Adrenal gland (tissue), 12 donors: ENCODE results near the gene RABGAP1L. TPM values are rescaled to one million over a fixed set of nuclear protein-coding genes. Genes with fewer than 3 reads are reported as not detected.

Experiments used
- DNase-seq, 7 donors: peaks; one replicate each; pipeline ENCODE4 v3.0.0-alpha.2; 2019 to 2020
- H3K27ac ChIP-seq, 5 donors: fragments of 200-600 bp; sonication (generic) in 4 of 5; 1 replicate in 3 of 5; 2 replicates in 2 of 5; pipeline versions ENCODE4 v1.5.1 to v1.8.0; 2016 to 2020; ENCODE audit warnings: mild to moderate bottlenecking in 1 of 5
- H3K27me3 ChIP-seq: fragments of 200-600 bp; 2 replicates; pipeline ENCODE4 v1.8.0; 2021
- H3K36me3 ChIP-seq, 2 donors: fragments of 200-600 bp; replicated peaks in 1 of 2; 1 replicate in 1 of 2; 2 replicates in 1 of 2; pipeline versions ENCODE4 v1.5.1 to v1.8.0; 2018 to 2022
- H3K4me1 ChIP-seq, 2 donors: fragments of 200-600 bp; replicated peaks in 1 of 2; 1 replicate in 1 of 2; 2 replicates in 1 of 2; pipeline versions ENCODE4 v1.5.1 to v1.8.0; 2018 to 2021
- H3K4me3 ChIP-seq, 4 donors: fragments of 200-600 bp; sonication (generic) in 3 of 4; one replicate each; pipeline ENCODE4 v1.5.1; 2016 to 2018
- H3K9me3 ChIP-seq, 3 donors: fragments of 200-600 bp; sonication (generic) in 1 of 3; replicated peaks in 1 of 3; 1 replicate in 2 of 3; 2 replicates in 1 of 3; pipeline versions ENCODE4 v1.5.1 to v1.8.0; 2016 to 2021
- POLR2A ChIP-seq, 2 donors: fragments of 450-650 bp; IDR thresholded peaks; one replicate each; pipeline ENCODE4 v1.6.1; 2017; ENCODE audit warnings: antibody characterized with exemption in 2 of 2, mild to moderate bottlenecking in 2 of 2, moderate library complexity in 1 of 2
- WGBS, 4 donors: extraction: QIAGEN DNeasy Blood & Tissue Kit in 2 of 4; methylation state at CpG; one replicate each; pipeline versions ENCODE4 v1.1.5 to v1.1.7; 2013 to 2017; 5-methylcytosine and 5-hydroxymethylcytosine counted together
- intact Hi-C, 2 donors: fragments of 100-400 bp; cut with DNase I; formaldehyde crosslinking; loops; one replicate each; pipeline versions ENCODE4 v1.14.1 to v1.15.0; 2022 to 2023
- polyA plus RNA-seq, 3 donors: library from polyadenylated mRNA; stranded (reverse); fragments of 200-250 nt in 2 of 3; fragments of 350-450 nt in 1 of 3; fragmentation: Illumina TruSeq in 1 of 3; extraction: RNeasy Lipid Tissue Mini Kit (QIAGEN cat#74804) in 1 of 3; gene quantifications; one replicate each; pipeline ENCODE4 v1.2.3, GENCODE V29; 2013 to 2014
- total RNA-seq, 9 donors: library from RNA; depleted of rRNA in 4 of 9; stranded (reverse); fragments of >200 nt in 4 of 9; fragments of 120-200 nt in 1 of 9; fragmentation: NEBNext Ultra II Directional in 1 of 9; extraction: Animal tissue kit (Norgen Biotek cat#: 25700) in 1 of 9; gene quantifications; one replicate each; pipeline versions ENCODE4 v1.1.0 to v1.2.4, GENCODE V29; 2013 to 2023
- TF ChIP-seq, protein P1 (sequence below), 6 experiments: fragments of 450-650 bp in 4 of 6; fragments of 200-600 bp in 2 of 6; sonication (generic) in 1 of 6; IDR thresholded peaks; 1 replicate in 5 of 6; 2 replicates in 1 of 6; pipeline versions ENCODE4 v1.5.1 to v1.8.0; 2016 to 2021; ENCODE audit warnings: antibody characterized with exemption in 6 of 6, mild to moderate bottlenecking in 2 of 6, moderate library complexity in 1 of 6
- donor health status: healthy with polysubstance abuse.
- donor health status: Bipolar disorder and iron deficiency.
- donor health status: DM: yes; HTN: yes; CAD: no.
- donor health status: DM: no; HTN: no; CAD: no.
- donor health status: DM: no; HTN: no; CAD: no.
- donor health status: DM: yes; HTN: yes; CAD: no.

Gene RABGAP1L
- total and polyA plus RNA-seq, 12 donors: 10.4 to 29.9 (median 19.7) TPM

DNA sequence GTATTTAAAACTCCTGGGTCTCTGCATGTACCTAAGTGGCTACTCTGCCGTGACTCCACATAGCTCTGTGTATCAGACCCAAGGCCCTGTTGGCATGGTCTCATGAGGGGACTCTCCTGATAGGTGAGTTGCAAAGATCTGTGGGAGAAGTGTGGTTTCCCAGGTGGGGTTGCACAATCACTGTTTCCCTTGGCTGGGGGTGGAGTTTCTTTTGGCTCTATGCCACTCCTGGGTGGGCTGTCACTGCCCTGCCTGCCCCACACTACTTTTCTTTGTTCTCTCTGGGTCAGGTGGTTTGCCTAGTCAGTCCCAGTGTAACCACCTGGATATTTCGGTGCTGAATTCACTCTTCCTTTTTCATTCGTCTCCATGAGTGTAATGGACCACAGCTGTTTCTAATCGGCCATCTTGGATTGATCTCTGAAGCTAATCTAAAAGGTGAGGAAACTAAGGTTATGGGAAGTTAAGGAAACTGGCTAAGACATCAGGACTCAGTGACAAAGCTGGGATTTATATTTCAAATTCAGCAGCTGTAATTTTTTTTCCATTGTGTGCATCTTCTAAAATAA, 743.3 kb downstream of the RABGAP1L start:
- DNase-seq: no peak
- intact Hi-C loops: no loop called here
- H3K36me3 ChIP-seq: no peaks in the 10 kb centered on the region
- TF ChIP-seq, protein P1, sequence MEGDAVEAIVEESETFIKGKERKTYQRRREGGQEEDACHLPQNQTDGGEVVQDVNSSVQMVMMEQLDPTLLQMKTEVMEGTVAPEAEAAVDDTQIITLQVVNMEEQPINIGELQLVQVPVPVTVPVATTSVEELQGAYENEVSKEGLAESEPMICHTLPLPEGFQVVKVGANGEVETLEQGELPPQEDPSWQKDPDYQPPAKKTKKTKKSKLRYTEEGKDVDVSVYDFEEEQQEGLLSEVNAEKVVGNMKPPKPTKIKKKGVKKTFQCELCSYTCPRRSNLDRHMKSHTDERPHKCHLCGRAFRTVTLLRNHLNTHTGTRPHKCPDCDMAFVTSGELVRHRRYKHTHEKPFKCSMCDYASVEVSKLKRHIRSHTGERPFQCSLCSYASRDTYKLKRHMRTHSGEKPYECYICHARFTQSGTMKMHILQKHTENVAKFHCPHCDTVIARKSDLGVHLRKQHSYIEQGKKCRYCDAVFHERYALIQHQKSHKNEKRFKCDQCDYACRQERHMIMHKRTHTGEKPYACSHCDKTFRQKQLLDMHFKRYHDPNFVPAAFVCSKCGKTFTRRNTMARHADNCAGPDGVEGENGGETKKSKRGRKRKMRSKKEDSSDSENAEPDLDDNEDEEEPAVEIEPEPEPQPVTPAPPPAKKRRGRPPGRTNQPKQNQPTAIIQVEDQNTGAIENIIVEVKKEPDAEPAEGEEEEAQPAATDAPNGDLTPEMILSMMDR (IDR thresholded peaks at IDR 0.05): no peak
- no peak for TF ChIP-seq POLR2A (IDR thresholded peaks at IDR 0.05)
- H3K9me3 ChIP-seq: no peaks in the 10 kb centered on the region
- no peak overlapping the region for H3K4me3 ChIP-seq
- H3K27me3 ChIP-seq: no peaks in the 10 kb centered on the region
- WGBS, 4 donors: 85 to 89% (median 86%) methylated on average over 4 of the region's 4 CpGs
- no peak overlapping the region for H3K27ac ChIP-seq
- no peaks in the 10 kb centered on the region for H3K4me1 ChIP-seq

DNA sequence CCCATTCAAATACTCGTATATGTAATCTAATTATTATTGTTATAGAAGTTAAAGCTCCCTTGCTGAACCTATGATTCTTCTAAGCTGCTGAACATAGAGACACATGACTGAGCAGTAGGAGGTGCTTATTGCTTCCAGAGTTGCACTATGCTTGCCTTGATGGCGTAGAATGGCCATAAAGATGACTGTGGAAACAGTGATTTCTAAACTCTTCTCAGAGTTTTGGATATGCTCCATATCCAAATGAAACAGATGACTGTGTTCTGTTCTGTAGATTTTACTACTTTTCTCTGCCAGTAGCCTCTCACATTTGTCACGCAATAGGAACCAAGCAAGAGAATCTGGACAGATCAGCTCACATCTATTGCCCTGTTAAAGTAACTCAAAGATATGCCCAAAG, 752.3 kb downstream of the RABGAP1L start:
- Histone ChIP-seq H3K36me3 (no peaks in the 10 kb centered on the region), H3K4me3 (no peak overlapping the region), H3K9me3 (no peaks in the 10 kb centered on the region), H3K4me1 (no peaks in the 10 kb centered on the region), H3K27me3 (no peaks in the 10 kb centered on the region), H3K27ac (no peak overlapping the region)
- intact Hi-C loops: no loop called here
- DNase-seq: no peak
- TF ChIP-seq, protein P1 (IDR thresholded peaks at IDR 0.05): no peak
- TF ChIP-seq POLR2A (IDR thresholded peaks at IDR 0.05): no peak
- 88 to 95% (median 91%) methylated on average over 3 of the region's 3 CpGs for WGBS, 4 donors

DNA sequence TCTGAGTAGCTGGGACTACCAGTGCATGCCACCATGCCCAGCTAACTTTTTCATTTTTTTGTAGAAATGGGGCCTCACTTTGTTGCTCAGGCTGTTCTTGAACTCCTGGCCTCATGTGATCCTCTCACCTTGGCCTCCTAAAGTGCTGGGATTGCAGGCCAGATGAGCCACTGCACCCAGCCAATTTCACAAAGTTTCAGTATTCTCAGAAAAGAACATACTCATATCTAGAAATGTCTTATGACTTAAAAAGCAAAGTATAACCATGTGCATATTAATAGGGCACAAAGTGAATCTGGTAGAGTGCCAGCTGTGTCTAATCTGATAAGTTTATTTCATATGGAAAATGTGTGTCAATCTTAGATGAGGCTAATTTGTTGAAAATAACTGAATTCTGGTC, 752.9 kb downstream of the RABGAP1L start:
- Histone ChIP-seq H3K4me3 (no peak overlapping the region), H3K4me1 (no peaks in the 10 kb centered on the region), H3K36me3 (no peaks in the 10 kb centered on the region), H3K27me3 (no peaks in the 10 kb centered on the region), H3K9me3 (no peaks in the 10 kb centered on the region), H3K27ac (no peak overlapping the region)
- DNase-seq: no peak
- TF ChIP-seq, protein P1 (IDR thresholded peaks at IDR 0.05): no peak
- TF ChIP-seq POLR2A (IDR thresholded peaks at IDR 0.05): no peak
- intact Hi-C loops: no loop called here

DNA sequence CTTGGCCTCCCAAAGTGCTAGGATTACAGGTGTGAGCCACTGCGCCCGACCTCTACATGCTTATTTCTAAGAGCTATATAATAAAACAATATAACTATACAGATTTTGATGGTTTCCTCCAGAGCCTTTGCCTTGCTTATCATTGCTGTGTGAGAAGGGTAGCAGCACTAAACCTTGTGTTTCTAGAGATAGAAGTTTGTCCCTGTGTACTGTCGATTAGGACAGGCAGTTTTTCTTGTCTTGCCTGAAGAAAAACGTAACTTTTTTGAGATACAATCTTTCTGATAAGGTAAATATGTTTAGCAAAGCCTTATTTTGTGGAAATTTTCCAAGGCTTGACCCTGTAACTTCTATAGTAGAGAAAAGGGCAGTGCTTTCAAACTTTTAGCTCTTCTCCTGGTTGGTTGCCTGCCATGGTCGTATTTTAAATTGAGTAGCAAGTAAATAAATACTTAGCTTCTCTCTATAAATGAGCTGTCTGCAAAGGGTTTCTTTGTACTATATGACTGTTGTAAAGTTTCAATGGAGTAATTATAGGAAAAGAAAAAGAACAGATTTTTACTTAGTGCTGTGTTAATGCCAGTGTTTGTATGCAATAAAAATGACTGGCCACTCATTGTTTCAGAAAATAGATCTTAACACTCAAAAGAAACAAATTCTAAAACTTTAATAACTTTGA, 754.0 kb downstream of the RABGAP1L start:
- intact Hi-C loops: no loop called here
- H3K4me3 ChIP-seq: no peak overlapping the region
- no peak overlapping the region for H3K27ac ChIP-seq
- DNase-seq: no peak
- H3K9me3 ChIP-seq: no peaks in the 10 kb centered on the region
- no peaks in the 10 kb centered on the region for H3K4me1 ChIP-seq
- WGBS, 4 donors: 66 to 79% (median 73%) methylated on average over 5 of the region's 5 CpGs
- TF ChIP-seq, protein P1 (IDR thresholded peaks at IDR 0.05): no peak
- no peak for TF ChIP-seq POLR2A (IDR thresholded peaks at IDR 0.05)
- no peaks in the 10 kb centered on the region for H3K36me3 ChIP-seq
- no peaks in the 10 kb centered on the region for H3K27me3 ChIP-seq
